ENCODE measurements around the gene LPCAT2. TPM values are rescaled to one million over a fixed set of nuclear protein-coding genes. Genes with fewer than 3 reads are reported as not detected.

Gene LPCAT2, protein sequence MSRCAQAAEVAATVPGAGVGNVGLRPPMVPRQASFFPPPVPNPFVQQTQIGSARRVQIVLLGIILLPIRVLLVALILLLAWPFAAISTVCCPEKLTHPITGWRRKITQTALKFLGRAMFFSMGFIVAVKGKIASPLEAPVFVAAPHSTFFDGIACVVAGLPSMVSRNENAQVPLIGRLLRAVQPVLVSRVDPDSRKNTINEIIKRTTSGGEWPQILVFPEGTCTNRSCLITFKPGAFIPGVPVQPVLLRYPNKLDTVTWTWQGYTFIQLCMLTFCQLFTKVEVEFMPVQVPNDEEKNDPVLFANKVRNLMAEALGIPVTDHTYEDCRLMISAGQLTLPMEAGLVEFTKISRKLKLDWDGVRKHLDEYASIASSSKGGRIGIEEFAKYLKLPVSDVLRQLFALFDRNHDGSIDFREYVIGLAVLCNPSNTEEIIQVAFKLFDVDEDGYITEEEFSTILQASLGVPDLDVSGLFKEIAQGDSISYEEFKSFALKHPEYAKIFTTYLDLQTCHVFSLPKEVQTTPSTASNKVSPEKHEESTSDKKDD
- total RNA-seq, result 23.9 and 24.3 TPM in 2 replicates

DNA sequence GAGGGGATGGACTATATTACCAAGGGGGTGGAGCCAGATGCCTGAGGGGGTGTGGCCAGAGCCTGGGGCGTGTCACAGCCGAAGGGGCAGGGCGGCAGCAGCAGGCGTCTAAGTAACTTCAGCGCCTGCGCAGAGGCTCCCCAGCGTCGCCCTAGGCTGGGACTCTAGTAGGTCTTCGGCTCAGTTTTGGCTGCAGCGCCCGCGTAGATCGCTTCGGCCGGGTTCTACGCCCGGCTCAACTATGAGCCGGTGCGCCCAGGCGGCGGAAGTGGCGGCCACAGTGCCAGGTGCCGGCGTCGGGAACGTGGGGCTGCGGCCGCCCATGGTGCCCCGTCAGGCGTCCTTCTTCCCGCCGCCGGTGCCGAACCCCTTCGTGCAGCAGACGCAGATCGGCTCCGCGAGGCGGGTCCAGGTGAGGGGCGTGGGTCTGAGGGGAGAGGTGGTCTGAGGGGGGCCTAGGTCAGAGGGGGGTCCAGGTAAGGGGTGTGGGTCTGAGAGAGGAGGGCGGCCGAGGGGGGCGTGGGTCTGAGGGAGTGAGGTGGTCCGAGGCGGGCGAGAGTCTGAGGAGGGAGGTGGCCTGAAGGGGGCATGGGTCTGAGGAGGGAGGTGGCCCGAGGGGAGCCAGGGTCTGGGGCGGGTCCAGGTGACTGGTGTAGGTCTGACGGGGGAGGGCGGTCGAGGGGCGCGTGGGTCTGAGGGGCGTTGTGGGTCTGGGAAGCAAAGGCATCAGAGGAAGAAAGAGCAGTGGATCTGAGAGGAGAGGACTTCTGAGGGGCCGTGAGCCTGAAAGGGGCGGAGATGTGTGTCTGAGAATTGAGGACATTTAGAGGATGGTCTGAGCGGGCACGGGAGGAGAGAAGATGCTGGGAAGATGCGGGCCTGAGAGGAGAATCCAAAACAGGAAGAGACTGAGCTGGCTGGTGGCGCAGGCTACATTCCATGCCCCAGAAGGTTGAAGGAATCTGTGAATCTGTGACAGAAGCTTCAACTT lies at the start of gene LPCAT2:
Gene LPCAT2, plus strand, starts transcription at position 132 of the 991 bp plus-strand sequence. Its CDS starts 110 bp downstream, at position 242.

DNA sequence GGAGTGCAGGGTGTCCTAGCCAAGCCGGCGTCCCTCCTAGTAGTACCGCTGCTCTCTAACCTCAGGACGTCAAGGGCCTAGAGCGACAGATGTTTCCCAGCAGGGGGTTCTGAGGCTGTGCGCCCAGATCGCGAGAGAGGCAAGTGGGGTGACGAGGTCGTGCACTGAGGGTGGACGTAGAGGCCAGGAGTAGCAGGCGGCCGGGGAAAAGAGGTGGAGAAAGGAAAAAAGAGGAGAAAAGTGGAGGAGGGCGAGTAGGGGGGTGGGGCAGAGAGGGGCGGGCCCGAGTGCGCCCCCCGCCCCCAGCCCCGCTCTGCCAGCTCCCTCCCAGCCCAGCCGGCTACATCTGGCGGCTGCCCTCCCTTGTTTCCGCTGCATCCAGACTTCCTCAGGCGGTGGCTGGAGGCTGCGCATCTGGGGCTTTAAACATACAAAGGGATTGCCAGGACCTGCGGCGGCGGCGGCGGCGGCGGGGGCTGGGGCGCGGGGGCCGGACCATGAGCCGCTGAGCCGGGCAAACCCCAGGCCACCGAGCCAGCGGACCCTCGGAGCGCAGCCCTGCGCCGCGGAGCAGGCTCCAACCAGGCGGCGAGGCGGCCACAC lies 29.9 kb upstream of the LPCAT2 start, which contains the start of gene MMP2:
Gene MMP2, plus strand, starts transcription at position 372 of the 603 bp plus-strand sequence. CDS start 282 bp downstream, outside the sequence.

DNA sequence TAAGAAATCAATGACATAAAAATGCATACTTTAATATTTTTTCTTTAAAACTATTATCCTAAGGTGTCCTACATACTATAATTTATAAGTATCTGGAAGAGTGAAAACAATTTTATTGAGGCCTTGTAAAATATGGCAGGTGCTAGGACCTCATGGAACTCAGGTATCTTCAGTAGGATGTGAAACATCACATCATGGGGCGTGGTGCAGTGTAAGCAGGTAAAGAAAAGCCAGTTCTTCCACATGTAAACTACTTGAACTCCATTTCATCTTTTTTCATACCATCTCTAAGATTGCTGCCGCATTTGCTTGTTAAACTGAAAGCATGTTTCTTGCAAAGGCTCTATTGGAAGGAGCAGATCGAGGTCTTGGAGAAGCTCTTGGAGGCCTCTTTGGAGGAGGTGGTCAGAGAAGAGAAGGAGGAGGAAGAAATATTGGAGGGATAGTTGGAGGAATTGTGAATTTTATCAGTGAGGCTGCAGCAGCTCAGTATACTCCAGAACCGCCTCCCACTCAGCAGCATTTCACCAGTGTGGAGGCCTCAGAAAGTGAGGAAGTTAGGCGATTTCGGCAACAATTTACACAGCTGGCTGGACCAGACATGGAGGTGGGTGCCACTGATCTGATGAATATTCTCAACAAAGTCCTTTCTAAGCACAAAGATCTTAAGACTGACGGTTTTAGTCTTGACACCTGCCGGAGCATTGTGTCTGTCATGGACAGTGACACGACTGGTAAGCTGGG lies 57.7 kb downstream of the LPCAT2 start, which contains the start of gene CAPNS2:
Gene CAPNS2, plus strand, starts transcription at position 253 of the 744 bp plus-strand sequence. Its CDS starts 73 bp downstream, at position 326.

Other genes with a start within 250 kb of the LPCAT2 start
- gene IRX6, start 184.9 kb upstream of the LPCAT2 start, total RNA-seq, result not detected in 2 replicates
- gene MMP2, start 29.9 kb upstream of the LPCAT2 start, total RNA-seq, result 14.2 and 73.8 TPM in 2 replicates
- gene CAPNS2, start 57.6 kb downstream of the LPCAT2 start, total RNA-seq, result 0.81 and 2.2 TPM in 2 replicates
- 0.38 TPM in 1 of 2 replicates, not detected in the other for gene SLC6A2, start 146.9 kb downstream of the LPCAT2 start, total RNA-seq